ENCODE data around the gene TTLL10.

- TF ChIP-seq POLR2A (IDR thresholded peaks at IDR 0.05; ENCODE audit: low read length) (no peak), GATA1 (IDR thresholded peaks at IDR 0.05; ENCODE audit: low read depth, low read length) (no peak)
Observed at GRCh38 chr1:1242461-1243265, 69.0 kb downstream of the TTLL10 start.
